ENCODE data around the gene PTGR2. TPM values are rescaled to one million over a fixed set of nuclear protein-coding genes. Genes with fewer than 3 reads are reported as not detected.
"Not testable (repeated sequence)": the region's sequence is repeated elsewhere in the genome, so short reads cannot be mapped to it uniquely, and the experiment has no call there.

Gene PTGR2
- total RNA-seq, 2 donors from 2014 or later: 5.6 to 9.2 TPM

DNA sequence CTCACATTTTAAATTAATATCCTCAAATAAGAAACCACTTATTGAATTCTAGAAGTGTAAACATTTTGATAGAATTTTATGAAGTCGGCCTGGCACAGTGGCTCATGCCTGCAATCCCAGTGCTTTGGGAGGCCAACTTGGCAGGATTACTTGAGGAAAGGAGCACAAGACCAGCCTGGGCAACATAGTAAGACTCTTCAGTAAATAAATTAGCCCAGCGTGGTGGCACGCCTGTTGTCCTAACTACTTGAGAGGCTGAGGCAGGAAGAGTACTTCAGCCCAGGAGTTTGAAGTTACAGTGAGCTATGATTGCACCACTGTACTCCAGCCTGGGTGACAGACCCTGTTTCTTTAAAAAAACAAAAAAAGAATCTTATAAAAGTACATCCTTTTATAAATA, 26.2 kb downstream of the PTGR2 start:
- DNase-seq (ENCODE audit: low spot score): no peak
- intact Hi-C loops (cut with DNase I): no loop called here

DNA sequence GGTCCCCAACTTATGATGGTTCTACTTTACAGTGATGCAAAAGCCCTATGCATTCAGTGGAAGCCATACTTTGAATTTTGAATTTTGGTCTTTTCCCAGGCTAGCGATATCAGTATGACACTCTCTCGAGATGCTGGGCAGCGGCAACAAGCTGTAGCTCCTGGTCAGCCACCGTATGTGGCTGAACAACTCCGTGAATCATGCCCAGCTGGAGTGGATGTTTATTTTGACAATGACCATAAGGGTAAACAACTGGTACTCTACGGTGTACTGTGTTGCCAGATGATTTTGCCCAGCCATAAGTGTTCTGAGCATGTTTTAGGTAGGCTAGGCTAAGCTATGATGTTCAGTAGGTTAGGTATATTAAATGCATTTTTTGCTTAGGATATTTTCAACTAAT, 26.8 kb downstream of the PTGR2 start:
- intact Hi-C loops (cut with DNase I): no loop called here
- no peak for DNase-seq (ENCODE audit: low spot score)

DNA sequence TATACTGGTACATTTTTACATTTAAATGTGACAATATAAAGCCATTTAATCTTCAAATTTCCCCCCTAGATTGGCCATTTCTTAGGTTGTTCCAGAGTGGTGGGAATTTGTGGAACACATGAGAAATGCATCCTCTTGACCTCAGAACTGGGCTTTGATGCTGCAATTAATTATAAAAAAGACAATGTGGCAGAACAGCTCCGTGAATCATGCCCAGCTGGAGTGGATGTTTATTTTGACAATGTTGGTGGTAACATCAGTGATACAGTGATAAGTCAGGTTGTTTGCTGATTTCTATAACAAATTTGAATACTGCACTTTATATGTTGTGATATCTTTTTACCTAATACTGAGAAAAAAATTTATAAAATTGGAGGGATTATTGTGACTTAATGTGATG, 27.4 kb downstream of the PTGR2 start:
- intact Hi-C loops (cut with DNase I): no loop called here
- no peak for DNase-seq (ENCODE audit: low spot score)

DNA sequence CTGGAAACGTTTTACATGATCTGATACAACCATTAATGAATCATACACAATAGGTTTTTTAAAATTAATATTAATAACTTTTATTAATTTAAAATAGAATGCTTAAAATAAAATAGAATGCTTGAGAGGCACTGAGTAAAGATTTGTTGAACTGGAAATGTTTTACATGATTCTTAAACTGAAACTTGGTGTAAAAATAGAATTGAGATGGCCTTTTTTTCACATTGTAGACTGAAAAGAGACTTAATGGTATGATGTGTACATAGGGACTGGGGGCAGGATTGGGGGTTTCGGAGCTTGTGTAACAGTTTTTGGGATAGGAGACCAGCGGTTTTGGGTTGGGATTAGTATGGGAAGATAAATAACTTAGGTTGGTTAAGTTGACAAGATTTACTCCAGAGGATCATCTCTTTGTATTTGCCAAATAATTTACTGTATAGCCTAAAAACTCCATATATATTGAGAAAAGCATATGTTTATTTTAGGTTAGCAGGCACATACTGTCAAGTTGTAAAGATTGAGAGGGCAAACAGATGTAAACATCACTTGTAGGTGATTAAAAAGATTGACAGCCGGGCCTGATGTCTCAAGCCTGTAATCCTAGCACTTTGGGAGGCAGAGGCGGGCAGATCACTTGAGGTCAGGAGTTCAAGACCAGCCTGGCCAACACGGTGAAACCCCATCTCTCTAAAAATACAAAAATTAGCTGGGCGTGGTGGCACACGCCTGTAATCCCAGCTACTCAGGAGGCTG, 33.0 kb downstream of the PTGR2 start:
- DNase-seq (ENCODE audit: low spot score): no peak
- intact Hi-C loops (cut with DNase I): no loop called here

DNA sequence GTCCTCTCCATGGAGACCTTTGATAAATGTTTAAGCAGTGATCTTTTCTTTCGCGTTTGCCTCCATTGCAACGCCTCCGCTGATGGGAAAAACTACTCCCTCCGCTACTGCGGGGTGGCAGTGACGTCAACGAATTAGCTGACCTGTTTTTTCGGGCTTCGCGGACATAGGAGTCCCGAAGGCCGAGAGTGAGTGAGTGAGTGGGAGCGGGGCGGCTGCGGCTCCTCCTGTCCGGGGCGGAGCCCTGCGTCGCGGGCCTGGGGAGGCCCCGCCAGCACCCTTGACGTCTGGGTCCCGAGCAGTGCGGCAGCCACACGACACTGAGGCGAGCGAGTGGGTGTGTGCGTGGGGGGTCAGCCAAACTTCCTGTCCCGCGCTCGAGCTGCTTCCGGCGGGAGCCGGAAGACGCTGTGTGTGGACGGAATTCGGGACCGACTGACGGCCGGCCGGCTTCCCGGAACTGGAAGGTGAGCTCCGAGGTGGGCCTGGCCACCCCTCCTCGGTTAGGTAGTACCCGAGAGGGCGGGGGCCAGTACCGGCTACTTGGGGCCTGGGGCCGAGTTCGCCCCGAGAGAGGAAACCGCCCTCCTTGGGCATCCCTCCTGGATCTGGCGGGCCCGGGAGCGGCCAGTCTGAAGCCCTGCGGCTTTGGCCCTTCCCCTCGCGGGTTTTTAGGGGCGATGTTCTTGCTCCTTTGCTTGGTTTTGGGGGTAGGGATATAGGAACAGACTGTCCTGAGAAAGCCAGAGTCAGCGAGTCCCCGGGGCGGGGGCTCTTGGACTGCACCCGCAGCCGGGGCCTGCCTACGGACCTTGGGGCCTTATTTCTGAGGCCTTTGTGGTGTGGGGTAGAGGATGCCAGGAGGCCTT, 35.1 kb downstream of the PTGR2 start, which contains the start of gene ZNF410:
ZNF410 (plus strand) TSS at position 411 of the 869 bp plus-strand sequence. CDS start 5,317 bp downstream, outside the sequence.
- intact Hi-C loops (cut with DNase I): no loop called here

DNA sequence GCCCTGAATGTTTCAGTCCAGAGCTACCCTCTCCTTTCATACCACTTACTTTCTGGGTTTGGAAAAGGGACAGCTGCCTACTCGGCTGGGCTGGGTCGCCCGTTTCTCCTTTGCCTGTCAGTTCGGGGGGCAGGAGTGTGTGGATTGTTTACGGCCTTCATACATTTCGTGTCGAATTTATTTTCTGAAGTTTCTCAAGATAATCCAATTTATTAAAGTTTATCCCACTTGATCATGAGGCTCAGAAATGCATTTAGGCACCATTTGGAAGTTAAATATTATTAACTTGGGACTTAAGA, 35.6 kb downstream of the PTGR2 start:
- DNase-seq (ENCODE audit: low spot score): no peak
- intact Hi-C loops (cut with DNase I): no loop called here

More for the DNA sequence above, 35.1 kb downstream of the PTGR2 start, which contains the start of gene ZNF410:
- peak; percentile 99 for DNase-seq (ENCODE audit: low spot score)

DNA sequence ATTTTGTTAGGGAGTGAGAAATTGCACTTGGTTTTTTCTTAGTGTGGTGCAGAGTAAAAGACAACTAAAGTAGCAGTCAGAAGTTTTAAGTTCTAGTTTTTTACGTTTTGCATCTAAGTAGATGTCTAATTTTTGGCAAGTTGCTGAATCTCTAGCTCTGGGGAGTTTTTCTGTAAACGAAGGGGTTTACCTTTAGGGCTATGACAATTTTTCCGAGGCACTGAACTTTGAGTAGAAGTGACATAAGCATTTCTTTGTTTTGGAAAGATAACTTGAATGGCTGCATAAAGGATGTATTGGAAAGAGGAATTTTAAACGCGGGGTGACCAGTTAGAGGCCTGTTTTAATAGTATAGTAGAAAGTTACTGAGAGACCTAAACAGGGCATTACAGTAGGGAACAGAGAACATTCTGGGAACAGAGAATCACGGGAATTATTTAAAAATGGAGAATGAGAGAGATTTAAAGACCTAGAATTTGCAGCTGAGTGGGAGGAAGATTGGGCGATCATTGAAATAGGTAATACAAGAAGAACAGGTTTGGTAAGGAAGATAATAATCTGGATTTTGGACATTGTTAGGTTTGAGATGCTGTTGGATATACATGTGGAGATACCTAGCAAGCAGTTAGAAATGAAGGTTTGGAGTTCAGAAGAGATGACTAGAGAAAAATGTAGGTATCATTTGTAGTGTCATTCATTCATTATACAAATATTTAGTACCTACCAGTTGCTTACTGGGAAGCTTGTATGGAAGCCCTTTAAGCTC, 36.2 kb downstream of the PTGR2 start:
- DNase-seq (ENCODE audit: low spot score): no peak
- intact Hi-C loops (cut with DNase I): no loop called here

DNA sequence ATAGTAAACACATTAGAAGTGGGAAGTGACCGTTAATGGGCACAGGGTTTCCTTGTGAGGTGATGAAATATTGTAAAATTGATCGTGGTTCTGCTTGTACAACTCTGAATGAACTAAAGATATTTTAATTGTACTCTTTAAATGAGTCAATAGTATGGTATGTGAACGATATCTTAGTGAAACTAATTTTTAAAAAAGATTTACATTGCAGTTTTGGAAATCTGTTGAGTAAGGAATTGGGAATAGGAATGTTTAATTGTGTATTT, 36.8 kb downstream of the PTGR2 start:
- intact Hi-C loops (cut with DNase I): no loop called here
- no peak for DNase-seq (ENCODE audit: low spot score)

DNA sequence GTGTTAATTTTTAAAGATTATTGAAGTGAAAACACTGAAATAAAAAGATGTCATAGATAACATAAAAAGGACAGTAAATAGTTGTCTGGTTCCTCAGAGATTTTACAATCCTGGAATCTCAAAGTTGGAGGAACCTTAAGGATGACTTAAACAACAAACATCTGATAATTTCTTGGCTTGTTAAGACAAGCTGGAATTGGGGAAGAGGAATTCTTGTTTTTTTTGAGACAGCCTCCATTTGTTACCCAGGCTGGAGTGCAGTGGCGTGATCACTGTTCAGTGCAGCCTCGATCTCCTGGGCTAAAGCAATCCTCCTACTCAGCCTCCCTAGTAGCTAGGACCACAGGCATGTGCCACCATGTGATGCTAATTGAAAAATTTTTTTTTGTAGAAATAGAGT, 37.3 kb downstream of the PTGR2 start:
- intact Hi-C loops (cut with DNase I): no loop called here
- no peak for DNase-seq (ENCODE audit: low spot score)

DNA sequence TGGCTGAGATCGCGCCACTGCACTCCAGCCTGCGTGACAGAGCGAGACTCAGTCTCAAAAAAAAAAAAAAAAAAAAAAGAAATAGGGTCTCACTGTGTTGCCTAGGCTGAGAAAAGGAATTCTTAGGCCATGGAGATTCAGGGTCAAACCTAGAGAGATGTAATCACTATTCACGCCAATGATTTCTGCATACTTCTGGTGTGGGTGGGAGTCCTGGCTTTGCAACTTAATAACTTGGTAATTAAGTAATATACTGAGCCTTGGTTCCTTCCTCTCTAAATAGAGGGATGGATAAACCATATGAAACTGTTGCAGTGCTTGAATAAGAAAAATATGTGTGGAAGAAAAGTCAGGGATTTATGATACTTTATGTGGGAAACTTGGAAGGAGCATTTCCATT, 37.7 kb downstream of the PTGR2 start:
- DNase-seq (ENCODE audit: low spot score): no peak
- intact Hi-C loops (cut with DNase I): no loop called here

DNA sequence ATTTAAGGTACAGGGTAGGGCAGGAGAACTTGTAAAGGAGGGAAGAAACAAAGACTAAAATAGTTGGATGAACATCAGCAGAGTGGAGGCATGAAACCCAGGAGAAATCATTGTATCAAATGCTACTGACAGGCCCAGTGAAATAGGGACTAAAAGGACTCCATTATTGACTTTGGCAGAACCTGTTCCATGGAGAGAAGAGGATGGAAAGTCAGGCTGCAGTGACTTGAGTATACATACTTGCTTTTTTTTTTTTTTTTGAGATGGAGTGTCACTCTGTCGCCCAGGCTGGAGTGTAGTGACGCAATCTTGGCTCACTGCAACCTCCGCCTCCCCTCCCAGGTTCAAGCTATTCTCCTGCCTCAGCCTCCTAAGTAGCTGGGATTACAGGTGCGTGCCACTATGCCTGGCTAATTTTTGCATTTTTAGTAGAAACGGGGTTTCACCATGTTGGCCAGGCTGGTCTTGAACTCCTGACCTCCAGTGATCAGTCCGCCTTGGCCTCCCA, 42.6 kb downstream of the PTGR2 start:
- intact Hi-C loops (cut with DNase I); DNase-seq (ENCODE audit: low spot score): not testable (repeated sequence)

DNA sequence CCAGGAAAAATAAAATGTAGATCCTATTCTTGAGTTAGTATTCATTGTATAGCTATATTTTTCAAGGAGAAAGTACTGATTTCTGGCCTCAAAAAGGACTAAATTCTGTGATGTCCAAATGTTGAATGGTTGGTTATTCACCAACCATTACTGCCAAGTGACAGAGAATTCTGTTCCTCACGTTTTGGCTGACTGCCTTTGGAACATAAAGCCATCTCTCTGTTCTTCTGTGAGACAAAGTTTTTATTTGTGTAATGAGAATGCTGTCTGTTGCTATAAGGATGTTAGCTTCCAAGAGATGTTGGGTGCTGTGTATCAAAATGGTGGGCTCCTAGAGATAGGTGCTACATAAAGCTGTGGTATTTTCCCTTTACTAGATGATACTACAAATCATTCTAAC, 44.3 kb downstream of the PTGR2 start:
- no peak for DNase-seq (ENCODE audit: low spot score)
- intact Hi-C loops (cut with DNase I): no loop called here

DNA sequence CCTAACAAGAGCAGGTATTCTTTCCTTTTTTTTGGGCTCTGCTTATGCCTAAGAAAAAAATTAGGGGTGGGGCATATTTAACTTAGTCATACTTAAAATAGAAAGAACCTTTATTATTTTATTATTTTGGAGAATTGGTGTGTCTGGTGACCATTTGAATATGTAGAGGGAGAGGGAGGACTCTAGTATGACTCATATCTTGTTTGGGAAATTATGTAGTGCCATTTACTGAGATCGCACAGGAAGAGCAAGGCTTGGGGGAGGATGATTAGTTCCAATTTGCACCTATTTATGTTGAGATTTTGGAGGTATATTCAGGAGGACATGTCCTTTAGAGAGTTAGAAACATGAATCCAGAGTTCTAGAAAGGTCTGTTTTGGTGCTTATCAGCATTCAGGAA, 44.9 kb downstream of the PTGR2 start:
- intact Hi-C loops (cut with DNase I): no loop called here
- no peak for DNase-seq (ENCODE audit: low spot score)

DNA sequence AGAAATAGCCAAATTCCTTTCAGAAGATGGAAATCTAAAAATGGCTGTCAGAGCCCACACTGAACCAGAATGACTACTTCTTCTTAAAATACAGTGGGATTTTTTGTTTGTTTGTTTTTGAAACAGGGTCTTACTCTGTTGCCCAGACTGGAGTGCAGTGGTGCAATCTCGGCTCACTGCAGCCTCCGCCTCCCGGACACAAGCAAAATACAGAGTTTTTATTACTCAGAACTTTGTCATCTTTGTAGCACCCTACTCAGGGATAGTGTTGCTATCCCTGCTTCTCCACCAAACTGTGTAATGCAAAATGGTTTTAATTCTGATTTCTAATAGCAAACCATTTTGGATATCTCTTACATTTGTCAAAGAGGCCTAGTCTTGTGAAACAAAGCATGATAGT, 51.4 kb downstream of the PTGR2 start:
- no peak for DNase-seq (ENCODE audit: low spot score)
- intact Hi-C loops (cut with DNase I): no loop called here

DNA sequence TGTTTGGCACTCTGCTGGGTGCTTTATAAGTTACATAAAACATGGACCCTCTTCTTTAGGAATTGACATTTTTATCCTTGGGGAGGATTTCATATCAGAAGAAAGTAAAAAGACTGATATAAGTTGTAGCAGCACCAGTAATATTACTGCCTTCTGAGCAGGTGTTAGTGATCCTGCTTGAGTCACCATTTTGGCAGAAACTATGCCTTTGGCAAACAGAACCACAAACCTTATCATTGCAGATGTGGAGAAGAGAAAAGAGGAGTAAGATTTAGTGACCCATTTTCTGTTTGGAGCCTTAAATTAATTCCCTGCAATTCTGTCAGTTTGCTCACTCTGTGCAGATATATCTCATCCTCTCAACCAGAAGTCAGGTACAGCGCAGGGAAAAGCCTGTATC, 58.0 kb downstream of the PTGR2 start:
- intact Hi-C loops (cut with DNase I): no loop called here
- no peak for DNase-seq (ENCODE audit: low spot score)

DNA sequence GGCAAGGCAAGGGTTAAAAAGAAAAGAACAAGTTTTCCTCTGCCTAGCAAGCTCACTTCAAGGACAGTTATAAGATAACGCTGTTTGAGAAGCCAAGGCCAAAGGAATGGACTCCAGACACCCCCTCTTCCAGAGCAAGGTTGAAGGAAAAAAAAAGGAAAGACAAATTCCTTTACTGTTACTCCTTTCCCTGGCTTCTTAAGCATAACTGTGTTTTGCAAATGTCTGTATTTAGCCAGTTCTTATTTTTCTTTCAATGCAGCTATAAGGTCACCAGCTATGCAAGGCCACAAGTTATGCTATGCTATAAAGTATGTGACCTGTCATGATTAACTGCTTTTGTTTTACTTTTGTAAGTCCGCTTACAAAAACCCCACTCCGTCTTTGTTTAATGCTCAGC, 61.6 kb downstream of the PTGR2 start:
- intact Hi-C loops (cut with DNase I): no loop called here
- no peak for DNase-seq (ENCODE audit: low spot score)

DNA sequence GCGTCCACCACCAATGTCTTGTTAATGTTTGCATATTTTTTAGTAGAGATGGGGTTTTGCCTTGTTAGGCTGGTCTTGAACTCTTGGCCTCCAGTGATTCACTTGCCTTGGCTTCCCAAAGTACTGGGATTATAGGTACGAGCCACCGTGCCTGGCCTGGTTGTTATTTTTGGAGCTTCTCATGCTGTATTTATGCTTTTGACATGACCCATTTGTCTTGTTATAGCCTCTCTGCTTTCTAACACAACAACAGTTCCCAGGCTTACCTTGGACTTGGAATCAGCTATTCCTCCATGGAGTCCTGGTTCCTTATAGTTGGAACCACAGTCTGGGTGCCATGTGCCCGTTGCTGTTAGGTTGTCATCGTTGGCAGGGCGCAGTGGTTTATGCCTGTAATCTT, 64.7 kb downstream of the PTGR2 start:
- intact Hi-C loops (cut with DNase I): no loop called here
- no peak for DNase-seq (ENCODE audit: low spot score)

DNA sequence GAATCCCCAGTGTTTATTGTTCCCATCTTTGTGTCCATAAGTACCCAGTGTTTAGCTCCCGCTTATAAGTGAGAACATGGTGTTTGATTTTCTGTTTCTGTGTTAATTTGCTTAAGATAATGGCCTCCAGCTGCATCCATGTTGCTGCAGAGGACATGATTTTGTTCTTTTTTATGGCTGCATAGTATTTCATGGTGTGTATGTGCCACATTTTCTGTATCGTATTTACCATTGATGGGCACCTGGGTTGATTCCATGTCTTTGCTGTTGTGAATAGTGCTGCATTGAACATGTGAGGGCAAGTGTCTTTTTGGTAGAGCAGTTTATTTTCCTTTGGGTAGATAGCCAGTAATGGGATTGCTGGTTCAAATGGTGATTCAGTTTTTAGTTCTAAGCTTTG, 67.8 kb downstream of the PTGR2 start:
- intact Hi-C loops (cut with DNase I); DNase-seq (ENCODE audit: low spot score): not testable (repeated sequence)

DNA sequence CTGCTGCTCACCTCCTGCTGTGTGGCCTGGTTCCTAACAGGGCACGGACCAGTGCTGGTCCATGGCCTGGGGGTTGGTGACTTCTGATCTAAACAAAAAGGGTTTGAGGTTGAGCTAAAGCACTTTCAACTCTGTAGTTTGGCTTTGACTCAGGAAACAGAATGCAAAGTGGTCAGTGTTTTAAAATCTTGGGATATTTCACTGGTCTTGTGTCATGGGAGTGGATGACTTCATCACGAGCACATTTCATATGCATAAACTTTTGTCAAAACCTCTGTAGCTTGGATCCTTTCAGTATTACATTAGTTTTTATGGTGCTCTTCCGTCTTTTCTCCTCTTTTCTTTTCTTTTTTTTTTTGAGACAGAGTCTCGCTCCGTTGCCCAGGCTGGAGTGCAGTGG, 72.7 kb downstream of the PTGR2 start:
- no peak for DNase-seq (ENCODE audit: low spot score)
- intact Hi-C loops (cut with DNase I): no loop called here

All from posterior vena cava (tissue), 2 donors.